ENCODE data around the gene RFX8.

GRCh38 chr2:101367508-101367907 lies 107.4 kb downstream of the RFX8 start:
- no peak for TF ChIP-seq CTCF (IDR thresholded peaks at IDR 0.05; ENCODE audit: borderline replicate concordance, extremely low read depth, low read length, poor library complexity, severe bottlenecking)
- no peak for TF ChIP-seq EZH2 (IDR thresholded peaks at IDR 0.05; ENCODE audit: borderline replicate concordance, low read depth, low read length, severe bottlenecking)

All from DND-41 (cell line).